ENCODE data around the gene BBS9. TPM values are rescaled to one million over a fixed set of nuclear protein-coding genes. Genes with fewer than 3 reads are reported as not detected.

BBS9 gene
- total and polyA plus RNA-seq, 9 of the 15 experiments (the other 6 are each of a cell fraction or from before 2014, with no cell fraction given), result 0.77 to 3.3 (median 2.4) TPM

DNA sequence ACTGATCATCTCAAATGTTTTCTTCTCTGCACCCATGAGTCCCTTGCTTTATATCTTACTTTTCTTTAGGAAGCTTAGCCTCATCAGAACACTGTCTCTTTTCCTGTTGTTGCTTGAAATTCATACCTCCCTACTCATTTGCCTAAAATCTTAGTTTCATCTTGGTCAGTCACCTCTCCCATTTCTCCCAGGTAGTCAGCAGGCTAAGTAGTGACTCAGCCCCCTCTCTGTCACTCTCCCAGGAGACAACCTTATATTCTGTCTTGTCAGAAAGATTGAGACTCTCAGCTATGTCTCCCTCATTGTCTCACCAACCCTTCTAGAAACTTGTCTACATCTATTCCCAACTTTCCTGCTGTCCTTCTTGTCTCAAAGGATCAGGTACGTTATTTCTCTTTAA, 280.9 kb downstream of the BBS9 start:
- CTCF ChIA-PET (ENCODE audit: low intra/inter-chr PET ratio), result no interaction called here
- Histone ChIP-seq H2AFZ (ENCODE audit: low read depth, low read length) (no peak overlapping the region), H3K4me3 (no peak overlapping the region), H3K36me3 (ENCODE audit: control insufficient read depth, insufficient read depth, low read length) (no peaks in the 10 kb centered on the region), H3K27me3 (ENCODE audit: control insufficient read depth in 2 of 2, insufficient read depth in 2 of 2, low read length in 2 of 2) (no peaks in the 10 kb centered on the region), H4K20me1 (replicated peaks; ENCODE audit: control insufficient read depth, insufficient read depth, low read length) (no peaks in the 10 kb centered on the region), H3K4me2 (ENCODE audit: insufficient read depth, low read length) (no peak overlapping the region), H3K27ac (ENCODE audit: extremely low read depth, low read depth, low read length) (no peak overlapping the region), H3K9me1 (ENCODE audit: control insufficient read depth, insufficient read depth, low read length) (no peaks in the 10 kb centered on the region), H3K9me3 (replicated peaks; ENCODE audit: control insufficient read depth, insufficient read depth, low read depth, low read length) (no peaks in the 10 kb centered on the region; the same call in 1 of the 2 replicates), H3K79me2 (ENCODE audit: control insufficient read depth, insufficient read depth, low read length) (no peaks in the 10 kb centered on the region), H3K9ac (ENCODE audit: insufficient read depth in 1 of 2, low read depth in 2 of 2, low read length in 2 of 2) (no peak overlapping the region), H3K4me1 (replicated peaks in 1 of 2; ENCODE audit: control insufficient read depth in 2 of 2, insufficient read depth in 2 of 2, low read length in 2 of 2) (no peaks in the 10 kb centered on the region)
- FAIRE-seq, result no peak
- intact Hi-C loops (cut with micrococcal nuclease), result no loop called here
- ATAC-seq, result no peak
- no TSS peak for BruUV-seq (replicated peaks)
- TF ChIP-seq ZEB2 (IDR thresholded peaks at IDR 0.05) (no peak), NR3C1 (CRISPR knock-in tag; IDR thresholded peaks at IDR 0.05) (no peak), E2F4 (CRISPR knock-in tag; IDR thresholded peaks at IDR 0.05; ENCODE audit: low read depth) (no peak), COPS2 (conservative IDR thresholded peaks at IDR 0.05) (no peak), GATAD2A (IDR thresholded peaks at IDR 0.05) (no peak), EP400 (IDR thresholded peaks at IDR 0.05) (no peak), SAP30 (IDR thresholded peaks at IDR 0.05; ENCODE audit: borderline replicate concordance, insufficient read depth, low read depth, low read length, poor library complexity, severe bottlenecking) (no peak), ZNF431 (CRISPR knock-in tag; IDR thresholded peaks at IDR 0.05) (no peak), ZNF57 (CRISPR knock-in tag; IDR thresholded peaks at IDR 0.05) (no peak), TAF7 (tag; IDR thresholded peaks at IDR 0.05) (no peak), YY1 (IDR thresholded peaks at IDR 0.05; ENCODE audit: borderline replicate concordance in 1 of 3, control insufficient read depth in 1 of 3, extremely low read depth in 1 of 3, insufficient read depth in 3 of 3, insufficient read length in 1 of 3, insufficient replicate concordance in 2 of 3, low read depth in 1 of 3, low read length in 2 of 3) (no peak), ZNF696 (CRISPR knock-in tag; conservative IDR thresholded peaks at IDR 0.05) (no peak), ZNF75A (CRISPR knock-in tag; IDR thresholded peaks at IDR 0.05) (no peak), RCOR1 (IDR thresholded peaks at IDR 0.05; ENCODE audit: borderline replicate concordance in 1 of 2, low read depth in 2 of 2, low read length in 2 of 2) (no peak), NFYB (IDR thresholded peaks at IDR 0.05; ENCODE audit: extremely low read depth, insufficient read length) (no peak), MAZ (CRISPR knock-in tag; conservative IDR thresholded peaks at IDR 0.05 in 1 of 2, IDR thresholded peaks at IDR 0.05 in 1 of 2) (no peak), SREBF2 (CRISPR knock-in tag; IDR thresholded peaks at IDR 0.05) (no peak)
- TF ChIP-seq, protein P1, sequence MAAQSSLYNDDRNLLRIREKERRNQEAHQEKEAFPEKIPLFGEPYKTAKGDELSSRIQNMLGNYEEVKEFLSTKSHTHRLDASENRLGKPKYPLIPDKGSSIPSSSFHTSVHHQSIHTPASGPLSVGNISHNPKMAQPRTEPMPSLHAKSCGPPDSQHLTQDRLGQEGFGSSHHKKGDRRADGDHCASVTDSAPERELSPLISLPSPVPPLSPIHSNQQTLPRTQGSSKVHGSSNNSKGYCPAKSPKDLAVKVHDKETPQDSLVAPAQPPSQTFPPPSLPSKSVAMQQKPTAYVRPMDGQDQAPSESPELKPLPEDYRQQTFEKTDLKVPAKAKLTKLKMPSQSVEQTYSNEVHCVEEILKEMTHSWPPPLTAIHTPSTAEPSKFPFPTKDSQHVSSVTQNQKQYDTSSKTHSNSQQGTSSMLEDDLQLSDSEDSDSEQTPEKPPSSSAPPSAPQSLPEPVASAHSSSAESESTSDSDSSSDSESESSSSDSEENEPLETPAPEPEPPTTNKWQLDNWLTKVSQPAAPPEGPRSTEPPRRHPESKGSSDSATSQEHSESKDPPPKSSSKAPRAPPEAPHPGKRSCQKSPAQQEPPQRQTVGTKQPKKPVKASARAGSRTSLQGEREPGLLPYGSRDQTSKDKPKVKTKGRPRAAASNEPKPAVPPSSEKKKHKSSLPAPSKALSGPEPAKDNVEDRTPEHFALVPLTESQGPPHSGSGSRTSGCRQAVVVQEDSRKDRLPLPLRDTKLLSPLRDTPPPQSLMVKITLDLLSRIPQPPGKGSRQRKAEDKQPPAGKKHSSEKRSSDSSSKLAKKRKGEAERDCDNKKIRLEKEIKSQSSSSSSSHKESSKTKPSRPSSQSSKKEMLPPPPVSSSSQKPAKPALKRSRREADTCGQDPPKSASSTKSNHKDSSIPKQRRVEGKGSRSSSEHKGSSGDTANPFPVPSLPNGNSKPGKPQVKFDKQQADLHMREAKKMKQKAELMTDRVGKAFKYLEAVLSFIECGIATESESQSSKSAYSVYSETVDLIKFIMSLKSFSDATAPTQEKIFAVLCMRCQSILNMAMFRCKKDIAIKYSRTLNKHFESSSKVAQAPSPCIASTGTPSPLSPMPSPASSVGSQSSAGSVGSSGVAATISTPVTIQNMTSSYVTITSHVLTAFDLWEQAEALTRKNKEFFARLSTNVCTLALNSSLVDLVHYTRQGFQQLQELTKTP (IDR thresholded peaks at IDR 0.05; ENCODE audit: low read depth in 1 of 2, partially characterized antibody in 2 of 2), result no peak
- in situ Hi-C loops (cut with MboI), result no loop called here
- no peak for DNase-seq (ENCODE audit: extremely low read depth in 1 of 4, low spot score in 3 of 4)
- POLR2A ChIA-PET, result no interaction called here
- 6% methylated on average over 1 of the region's 1 CpG for WGBS (ENCODE audit: insufficient coverage, low coverage, missing lambda C conversion rate)

All from K562 (cell line).